Activated CD4-positive, alpha-beta T cell treated with anti-CD3 and anti-CD28 coated beads for 24 hours (primary cell): ENCODE data around the gene TARBP1.
A peak's percentile ranks its signal among the peaks of the same experiment; 100 is the strongest.
"Not testable (repeated sequence)": the region's sequence is repeated elsewhere in the genome, so short reads cannot be mapped to it uniquely, and the experiment has no call there.

Source experiments
- DNase-seq, 2 donors: peaks; one replicate each; pipeline ENCODE4 v3.0.0-alpha.2; 2020; ENCODE audit warnings: low read depth in 2 of 2

The TARBP1 gene

DNA sequence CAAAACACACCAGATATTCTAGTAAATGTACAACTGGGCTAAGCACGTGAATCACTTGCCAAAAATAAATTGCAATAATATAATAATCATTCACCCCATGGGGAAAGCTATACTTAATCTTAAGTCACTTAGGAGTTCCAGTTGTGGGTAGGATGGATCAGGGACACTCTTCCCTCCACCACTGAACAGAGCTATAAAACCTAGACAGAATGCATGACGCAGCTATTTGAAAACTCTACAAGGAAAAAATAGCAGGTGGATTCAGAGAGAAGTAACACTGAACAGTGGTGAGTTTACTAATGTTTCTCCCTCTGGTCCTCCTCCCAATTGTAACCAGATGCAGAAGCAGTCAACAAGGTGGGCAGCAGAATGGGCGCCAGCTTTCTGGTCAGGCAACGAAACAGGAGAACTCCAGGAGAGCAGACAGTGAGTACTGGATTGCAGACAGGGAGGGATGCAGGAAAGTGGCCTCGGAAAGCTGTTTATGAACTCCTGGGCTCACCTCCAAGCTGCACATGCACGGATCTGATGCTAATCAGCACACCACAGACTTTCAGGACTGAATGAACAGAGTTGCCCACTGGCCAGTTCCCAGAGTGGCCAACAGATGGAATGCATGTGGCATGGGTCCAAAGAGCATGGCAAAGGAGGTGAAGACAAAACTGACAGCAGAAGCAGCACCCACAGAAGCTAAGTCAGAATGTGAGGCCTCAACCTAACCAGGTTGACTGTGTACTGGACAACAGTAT, 41.4 kb downstream of the TARBP1 start:
- DNase-seq: no peak

DNA sequence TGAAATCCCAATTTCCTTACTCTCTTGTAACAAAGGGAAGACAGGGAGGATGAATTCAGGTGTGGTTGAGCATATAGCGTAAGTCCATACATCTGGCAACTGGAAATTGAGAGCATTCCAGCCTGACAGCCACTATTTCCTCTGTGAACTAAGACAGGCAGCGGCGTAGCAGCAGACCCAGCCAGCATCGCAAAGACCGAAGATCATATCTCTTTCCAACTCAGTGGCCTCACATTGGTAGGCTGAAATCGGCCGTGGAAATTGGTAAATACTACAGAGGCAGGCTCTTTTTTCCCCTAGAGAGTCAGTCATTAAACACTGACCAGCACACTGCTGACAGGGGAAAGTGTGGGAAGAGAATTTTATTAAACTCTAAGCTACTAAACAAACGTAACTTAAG, 43.4 kb downstream of the TARBP1 start:
- no peak for DNase-seq

DNA sequence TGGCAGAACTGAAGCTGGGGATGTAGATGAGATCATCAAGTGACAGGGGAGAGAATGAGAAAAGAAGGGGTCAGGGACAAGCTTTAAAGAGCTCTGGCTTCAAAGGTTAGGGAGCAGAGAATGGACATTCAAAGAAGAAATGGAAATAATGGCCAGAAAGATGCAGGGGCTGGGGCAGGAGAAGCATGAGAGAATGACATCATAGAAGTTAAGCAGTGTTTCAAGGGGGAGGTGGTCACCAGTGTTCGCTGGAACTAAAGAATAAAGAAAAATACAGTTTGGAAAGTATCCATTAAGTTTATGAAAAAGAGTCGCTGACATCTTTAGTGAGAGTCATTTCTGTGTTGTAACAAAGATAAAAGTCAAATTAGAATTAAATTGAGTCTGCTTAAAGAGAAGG, 44.3 kb downstream of the TARBP1 start:
- no peak for DNase-seq

DNA sequence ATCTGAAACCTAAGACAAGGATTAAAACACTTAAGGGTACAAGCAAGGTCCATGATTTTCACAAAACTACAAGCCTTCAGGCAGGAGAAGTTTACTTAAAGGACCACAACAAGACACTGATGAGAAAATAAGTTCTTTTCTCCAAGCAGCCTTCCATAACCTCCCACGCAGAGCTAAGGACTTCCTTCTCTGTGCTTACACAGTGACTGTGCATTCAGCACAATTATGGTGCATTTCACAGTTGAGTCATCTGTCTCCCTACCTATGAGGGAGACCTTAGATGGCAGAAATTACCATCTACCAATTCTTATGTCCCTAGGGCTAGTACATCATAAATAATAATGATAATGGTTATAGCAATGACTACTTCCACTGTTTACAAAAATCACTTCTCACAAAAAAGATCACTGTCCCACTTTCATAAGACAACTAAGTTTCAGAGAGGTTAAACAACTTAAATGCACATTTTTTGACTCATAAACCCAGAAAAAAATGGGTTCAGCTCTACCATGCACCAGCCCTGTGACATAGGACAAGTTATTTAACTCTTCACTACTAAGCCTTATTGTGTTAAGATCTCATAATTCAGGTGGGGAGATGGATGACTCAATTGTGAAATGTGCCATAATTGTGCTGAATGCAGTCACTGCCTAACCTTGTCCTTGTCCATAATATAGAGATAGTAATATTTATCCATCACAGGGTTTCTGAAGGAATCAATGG, 45.3 kb downstream of the TARBP1 start:
- no peak for DNase-seq

DNA sequence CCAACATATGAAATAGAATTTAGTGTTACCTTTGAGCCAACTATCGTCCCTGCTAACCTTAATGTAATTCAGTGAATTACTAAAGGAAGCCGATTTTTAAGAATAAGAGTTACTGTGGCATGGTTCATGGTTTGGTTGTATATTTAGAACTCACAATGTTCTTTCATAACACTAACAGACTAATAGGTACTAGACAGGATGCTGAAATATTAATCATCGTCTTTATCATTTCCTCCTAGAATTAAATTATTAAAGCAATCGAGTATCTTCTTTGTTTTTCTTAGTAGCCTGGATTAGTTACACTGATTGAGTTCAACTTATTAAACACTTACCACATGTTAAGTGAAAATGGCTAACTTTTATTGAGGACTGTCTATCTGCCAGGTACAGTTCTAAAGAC, 47.7 kb downstream of the TARBP1 start:
- no peak for DNase-seq

DNA sequence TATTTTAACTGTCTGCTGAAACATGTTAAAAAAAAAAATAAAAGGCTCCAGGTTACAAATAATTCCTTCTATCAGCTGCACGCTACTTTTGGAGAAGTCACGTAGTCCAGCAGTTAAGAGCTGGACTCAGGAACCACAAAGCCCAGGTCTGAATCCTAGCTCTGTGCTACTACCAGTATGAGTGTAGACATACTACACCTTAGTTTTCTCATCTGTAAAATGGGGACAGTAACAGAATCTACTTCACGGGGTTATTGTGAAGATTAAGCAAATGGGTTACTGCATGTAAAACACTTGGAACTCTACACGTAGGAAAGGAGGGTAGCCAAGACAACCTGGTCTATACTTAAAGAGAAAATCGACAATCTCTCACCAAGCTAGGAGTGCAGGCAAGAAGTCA, 48.3 kb downstream of the TARBP1 start:
- DNase-seq: no peak

DNA sequence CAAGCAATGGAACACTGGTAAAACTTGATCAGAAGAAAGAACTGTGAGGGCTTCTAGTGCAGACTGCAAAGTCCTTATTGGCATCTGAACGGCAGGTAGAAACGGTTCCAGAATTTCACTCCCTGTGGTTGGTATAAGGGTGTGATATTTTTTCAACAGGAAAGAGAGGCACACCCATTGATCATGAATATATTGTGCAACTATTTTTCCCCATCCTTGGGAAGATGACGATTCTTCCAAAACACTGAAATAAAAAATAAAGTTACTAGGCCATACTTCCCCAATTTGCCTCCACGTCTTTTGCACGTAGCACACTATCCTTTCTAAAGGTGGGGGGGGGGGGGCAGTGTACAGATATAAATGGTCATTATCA, 49.6 kb downstream of the TARBP1 start:
- DNase-seq: no peak

DNA sequence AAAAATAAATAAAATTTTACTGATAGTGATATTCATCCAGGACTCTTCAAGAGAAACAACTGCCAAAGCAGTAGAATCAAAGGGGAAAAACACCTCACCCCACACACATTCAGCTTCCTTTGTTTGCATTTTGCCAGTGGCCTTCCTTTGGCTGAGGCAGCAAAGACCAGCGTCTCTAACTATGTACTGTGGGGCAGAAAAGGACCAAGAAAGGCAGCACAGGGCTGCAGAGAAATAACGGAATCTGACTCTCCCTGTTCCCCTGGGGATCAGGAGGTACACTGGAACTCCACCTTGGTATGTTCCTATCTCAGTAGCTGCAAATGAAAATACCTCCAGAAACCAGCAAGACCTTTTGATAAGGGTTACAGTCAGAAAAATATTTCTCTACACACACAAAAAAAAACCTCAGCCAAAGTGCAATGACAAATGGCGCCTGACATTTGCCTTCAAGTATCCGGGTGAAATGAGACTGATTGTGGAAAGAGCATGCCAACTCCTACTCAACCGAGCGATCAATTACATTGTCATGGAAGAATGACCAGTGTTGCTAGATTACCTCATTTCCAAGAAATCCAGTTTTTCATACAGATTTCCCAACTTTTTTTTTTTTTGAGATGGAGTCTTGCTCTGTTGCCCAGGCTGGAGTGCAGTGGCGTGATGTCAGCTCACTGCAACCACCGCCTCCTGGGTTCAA, 50.9 kb downstream of the TARBP1 start:
- no peak for DNase-seq

DNA sequence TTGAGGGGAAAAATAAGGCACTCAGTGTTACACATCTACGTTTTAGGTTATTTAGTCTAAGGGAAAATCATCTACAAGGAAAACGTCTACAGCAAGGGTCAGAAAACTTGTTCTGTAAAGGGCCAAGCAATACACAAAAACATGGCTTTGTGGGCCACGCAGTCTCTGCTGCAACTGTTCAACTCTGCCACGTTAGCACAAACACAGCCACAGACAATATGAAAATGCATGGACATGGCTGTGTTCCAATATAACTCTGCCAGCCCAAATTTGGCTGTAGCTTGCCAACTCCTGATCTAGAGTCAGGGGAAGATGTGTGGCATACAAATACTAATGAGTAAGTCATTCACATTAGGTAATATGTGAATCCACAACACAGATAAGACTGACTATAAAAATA, 65.0 kb downstream of the TARBP1 start:
- no peak for DNase-seq

DNA sequence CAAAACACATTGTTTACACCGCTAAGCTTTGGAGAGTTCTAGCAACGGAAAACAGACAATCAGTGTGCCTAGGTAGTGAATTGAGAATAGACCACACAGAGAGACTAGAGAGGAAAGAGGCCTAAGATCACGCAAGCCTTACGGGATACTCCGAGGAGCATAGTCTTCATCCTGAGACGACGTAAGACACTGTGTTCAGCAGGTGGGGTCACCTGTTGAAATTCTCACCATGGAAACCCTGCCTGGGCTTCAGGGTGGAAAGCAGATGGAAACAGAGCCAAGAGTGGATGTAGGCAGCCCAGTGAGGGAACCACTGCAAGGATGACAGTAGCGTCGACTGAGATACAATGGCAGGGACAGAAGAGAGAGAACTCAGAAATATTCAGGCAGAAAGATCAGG, 65.5 kb downstream of the TARBP1 start:
- DNase-seq: no peak

DNA sequence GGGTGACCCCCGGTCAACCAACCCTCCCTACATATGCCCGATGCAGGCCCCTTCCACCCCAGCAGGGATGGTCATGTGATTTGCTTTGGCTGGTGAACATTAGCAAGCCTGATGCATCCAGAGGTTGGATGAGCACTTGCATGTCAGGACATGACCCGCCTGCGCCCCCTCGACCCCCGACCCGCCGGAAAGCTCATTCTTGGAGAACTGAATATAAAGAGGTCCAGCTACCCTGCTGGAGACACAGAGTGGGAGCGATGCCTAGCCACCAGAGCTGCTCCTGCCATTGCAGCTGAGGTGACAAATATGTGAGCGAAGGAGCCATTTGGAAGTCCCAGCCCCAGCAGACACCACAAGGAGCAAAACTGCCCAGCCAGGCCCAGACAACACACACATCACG, 66.1 kb downstream of the TARBP1 start:
- DNase-seq: no peak

DNA sequence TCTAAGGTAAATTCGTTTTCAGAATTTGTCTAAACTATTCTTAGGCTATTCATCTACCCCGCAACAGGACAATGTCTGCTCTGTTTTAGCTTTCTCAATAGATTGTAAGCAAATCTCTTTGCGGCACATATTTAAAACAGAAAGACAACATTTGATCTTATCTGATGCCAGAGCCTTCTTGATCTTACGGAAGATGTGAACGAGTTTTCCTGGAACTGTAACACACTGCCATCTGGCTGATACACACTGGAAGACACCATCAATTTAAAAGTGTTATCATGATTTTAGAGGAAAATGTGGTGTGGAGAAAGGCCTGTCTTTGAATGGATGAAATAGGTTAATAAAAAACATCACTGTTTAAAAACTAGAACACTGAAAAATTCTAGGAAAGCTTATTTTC, 69.7 kb downstream of the TARBP1 start:
- DNase-seq: no peak

DNA sequence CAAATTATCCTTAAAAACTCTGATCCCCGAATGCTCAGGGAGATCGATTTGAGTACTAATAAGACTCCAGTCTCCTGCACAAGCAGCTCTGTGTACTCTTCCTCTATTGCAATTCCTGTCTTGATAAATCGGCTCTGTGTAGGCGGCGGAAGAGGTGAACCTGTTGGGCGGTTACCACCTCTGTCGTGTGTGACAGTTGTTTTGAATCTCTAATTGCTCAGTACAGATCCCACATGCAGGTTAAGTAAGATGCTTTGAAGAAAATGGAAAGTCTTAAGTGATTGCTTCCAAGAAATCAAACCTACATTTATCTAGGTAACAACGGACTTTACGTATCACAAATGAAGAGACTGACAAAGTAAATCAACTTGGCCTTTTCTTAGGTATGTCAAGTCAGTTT, 70.2 kb downstream of the TARBP1 start:
- DNase-seq: peak; percentile 49 to 53

DNA sequence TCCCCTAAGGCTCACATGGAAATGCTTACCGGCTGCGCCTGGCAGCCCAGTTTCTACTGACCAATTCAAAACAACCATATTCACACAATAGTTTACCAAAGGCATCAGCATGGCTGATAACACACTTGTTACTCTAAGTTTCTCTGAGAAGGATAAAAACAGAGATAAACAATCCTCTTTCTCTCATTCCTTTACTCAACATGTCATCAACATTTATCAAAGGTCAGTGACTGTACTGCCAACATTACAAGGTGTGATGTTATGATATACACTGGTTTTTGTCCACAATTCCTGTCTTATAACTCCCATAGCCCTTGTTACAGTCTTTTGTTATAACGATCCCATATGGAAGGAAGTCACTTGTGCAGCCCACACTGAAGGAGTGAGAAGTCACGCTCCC, 72.1 kb downstream of the TARBP1 start:
- no peak for DNase-seq

DNA sequence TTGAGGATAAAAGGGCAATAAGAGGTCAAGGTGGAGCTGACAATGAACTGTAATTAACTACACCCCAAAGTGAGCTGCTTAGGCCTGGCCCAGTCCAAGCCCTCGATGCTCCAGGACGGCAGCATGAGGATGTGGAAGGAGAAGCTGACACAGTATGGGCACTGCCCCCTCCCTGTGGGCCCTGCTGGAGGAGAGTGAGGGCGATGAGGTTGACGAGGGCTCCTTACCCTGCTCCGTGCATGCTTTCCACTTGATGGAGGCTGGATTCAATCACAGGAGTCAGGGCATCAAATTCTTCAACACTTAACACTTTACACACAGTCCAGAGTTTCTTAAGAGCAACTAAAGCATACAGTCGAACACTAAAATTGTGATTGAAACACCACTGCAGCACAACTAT, 73.3 kb downstream of the TARBP1 start:
- no peak for DNase-seq

DNA sequence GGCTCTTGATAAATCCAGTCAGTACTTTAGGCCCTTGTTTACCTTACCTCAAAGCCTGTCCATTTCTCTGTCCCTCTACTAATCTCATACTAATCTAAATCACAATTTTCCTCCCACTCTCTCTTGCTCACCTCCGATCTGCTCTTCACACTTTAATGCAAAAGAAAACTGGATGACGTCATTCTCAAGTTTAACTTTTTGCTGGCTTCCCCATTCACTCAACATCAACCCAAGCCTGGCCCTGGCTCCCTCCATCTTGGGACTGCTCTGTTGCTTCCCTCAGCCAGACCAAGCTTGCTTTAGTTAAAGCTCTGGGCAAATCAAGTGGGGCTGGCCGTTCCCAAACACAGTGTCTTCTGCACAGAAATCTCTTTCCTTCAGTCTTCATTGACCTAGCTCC, 76.0 kb downstream of the TARBP1 start:
- no peak for DNase-seq

DNA sequence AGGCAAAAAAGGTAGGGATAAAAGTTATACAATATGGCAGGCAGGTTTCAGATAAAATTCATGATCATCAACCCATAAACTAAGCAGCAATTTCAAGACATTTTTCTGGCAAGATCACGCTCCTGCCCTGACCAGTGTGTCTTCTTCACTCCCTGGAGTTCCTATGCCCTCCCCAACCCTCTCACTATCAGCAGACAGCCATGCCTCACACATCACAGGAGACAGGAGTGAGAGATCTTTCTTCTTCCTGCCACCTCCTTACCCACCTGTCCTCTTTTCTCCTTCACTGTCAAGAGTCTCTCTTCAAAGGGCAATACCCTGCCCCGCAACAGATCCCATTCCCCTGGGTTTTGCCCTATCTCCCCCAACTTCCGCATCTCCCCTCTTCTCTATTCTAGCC, 77.3 kb downstream of the TARBP1 start:
- no peak for DNase-seq

DNA sequence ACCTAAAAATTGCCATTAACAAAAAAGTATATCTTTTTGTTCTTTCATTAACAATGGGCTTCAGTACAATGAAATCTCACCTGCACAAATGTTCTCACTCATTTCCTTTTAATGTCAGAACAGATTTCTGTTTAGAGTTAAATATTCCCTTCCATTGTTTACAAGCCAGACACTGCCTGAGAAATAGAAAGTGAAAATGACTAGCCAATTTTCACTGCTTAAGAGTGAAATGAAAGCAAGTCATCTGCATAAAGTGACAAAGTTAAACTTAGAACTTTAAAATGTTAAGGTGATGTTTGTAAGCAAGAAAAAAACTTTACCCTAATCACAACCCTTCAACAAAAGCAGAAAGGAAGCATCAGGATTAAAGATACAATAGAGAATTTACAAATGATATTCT, 78.2 kb downstream of the TARBP1 start:
- DNase-seq: no peak

DNA sequence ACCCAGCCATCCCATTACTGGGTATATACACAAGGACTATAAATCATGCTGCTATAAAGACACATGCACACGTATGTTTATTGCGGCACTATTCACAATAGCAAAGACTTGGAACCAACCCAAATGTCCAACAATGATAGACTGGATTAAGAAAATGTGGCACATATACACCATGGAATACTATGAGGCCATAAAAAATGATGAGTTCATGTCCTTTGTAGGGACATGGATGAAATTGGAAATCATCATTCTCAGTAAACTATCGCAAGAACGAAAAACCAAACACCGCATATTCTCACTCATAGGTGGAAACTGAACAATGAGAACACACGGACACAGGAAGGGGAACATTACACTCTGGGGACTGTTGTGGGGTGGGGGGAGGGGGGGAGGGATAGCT, 79.5 kb downstream of the TARBP1 start:
- DNase-seq: not testable (repeated sequence)

DNA sequence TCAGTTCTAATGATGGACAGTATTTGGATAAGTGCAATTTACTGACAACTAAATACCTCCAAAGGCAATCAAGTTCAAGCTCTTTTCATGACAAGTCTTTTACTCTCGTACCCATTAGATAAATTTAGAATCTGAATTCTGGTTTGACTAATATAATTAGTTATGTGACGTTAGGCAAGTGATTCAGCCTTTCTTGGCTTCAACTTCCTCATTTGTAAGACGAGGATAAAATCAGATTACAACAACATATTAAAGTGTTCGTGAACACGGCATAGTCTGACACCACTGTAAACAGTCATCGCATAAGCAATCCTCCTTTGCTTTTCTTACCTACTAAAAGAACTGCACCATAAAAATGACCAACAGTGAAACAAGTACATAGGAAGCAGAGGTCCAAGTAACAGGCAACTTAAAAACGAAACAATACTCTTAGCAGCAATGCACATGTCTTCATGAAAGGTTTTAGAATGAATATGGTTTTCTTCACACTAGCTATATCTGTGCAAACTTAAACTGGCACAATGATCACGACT, 80.1 kb downstream of the TARBP1 start:
- DNase-seq: no peak

DNA sequence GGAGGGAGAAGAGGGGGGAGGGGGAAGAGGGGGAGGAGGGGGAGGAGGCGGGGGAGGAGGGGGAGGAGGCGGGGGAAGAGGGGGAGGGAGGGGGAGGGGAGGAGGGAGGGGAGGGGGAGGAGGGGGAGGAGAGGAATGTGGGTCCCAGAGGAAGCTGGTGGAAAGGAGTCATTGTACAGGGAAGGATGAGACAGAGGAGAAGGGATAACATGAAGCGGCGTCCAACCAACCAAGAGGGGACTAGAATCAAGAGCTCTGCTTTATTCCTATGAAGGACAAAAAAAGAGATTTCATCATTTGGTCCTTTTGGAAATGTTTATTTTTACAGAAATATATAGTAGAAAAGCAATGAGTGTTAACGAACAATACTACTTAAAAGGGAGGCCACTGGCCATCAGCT, 81.2 kb downstream of the TARBP1 start:
- DNase-seq: no peak

DNA sequence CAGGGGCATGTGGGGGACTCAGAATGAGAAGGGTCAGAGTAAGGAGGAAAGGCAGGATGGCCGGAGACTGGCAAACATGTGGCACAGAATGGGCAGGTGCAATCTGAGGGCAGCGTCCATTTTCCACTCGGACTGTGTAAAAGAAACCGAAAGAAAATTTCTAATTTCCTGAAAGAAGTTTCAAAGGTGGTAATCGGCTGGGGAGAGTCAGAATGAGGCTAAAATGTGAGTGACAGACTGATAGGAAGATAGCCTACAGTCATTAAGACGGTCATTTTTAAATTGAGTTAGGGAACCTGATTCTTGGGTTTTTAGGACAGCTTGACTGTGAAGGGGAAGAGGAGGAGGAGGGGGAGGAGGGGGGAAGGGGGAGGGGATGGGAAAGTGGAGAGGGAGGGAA, 82.1 kb downstream of the TARBP1 start:
- DNase-seq: no peak

DNA sequence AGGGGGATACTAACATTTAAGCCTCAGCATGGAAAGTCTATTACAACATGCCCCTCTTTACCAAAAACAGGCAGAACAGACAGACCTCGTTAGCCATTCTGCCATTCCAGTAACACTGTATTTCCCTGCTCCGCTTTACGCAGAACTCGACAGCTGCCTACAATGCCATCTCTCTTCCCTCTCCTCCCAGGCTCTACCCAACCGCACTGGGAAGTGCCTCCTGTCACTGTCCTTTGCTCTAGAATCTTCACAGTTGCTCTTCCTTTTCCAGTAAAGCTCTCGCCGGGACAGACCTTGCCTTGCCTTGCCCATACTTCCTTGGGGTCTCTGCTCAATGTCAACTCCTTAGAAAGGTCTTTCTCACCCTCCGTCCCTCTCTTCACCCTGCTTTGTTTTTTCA, 82.9 kb downstream of the TARBP1 start:
- DNase-seq: no peak
